M059J (cell line): Measurements from ENCODE around the gene NEURL1. TPM values are rescaled to one million over a fixed set of nuclear protein-coding genes. Genes with fewer than 3 reads are reported as not detected.

Experiments used
- DNase-seq: peaks from one replicate; pipeline ENCODE4 v3.0.0-alpha.2; 2012; ENCODE audit warnings: low read depth
- total RNA-seq: library from RNA; depleted of rRNA; stranded (reverse); fragments of >200 nt; shearing (Covaris generic); gene quantifications from 2 replicates; pipeline ENCODE4 v1.2.3, GENCODE V29; 2014; rRNA removed

The NEURL1 gene, protein sequence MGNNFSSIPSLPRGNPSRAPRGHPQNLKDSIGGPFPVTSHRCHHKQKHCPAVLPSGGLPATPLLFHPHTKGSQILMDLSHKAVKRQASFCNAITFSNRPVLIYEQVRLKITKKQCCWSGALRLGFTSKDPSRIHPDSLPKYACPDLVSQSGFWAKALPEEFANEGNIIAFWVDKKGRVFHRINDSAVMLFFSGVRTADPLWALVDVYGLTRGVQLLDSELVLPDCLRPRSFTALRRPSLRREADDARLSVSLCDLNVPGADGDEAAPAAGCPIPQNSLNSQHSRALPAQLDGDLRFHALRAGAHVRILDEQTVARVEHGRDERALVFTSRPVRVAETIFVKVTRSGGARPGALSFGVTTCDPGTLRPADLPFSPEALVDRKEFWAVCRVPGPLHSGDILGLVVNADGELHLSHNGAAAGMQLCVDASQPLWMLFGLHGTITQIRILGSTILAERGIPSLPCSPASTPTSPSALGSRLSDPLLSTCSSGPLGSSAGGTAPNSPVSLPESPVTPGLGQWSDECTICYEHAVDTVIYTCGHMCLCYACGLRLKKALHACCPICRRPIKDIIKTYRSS
- 4.5 and 19.9 TPM in 2 replicates for total RNA-seq

DNA sequence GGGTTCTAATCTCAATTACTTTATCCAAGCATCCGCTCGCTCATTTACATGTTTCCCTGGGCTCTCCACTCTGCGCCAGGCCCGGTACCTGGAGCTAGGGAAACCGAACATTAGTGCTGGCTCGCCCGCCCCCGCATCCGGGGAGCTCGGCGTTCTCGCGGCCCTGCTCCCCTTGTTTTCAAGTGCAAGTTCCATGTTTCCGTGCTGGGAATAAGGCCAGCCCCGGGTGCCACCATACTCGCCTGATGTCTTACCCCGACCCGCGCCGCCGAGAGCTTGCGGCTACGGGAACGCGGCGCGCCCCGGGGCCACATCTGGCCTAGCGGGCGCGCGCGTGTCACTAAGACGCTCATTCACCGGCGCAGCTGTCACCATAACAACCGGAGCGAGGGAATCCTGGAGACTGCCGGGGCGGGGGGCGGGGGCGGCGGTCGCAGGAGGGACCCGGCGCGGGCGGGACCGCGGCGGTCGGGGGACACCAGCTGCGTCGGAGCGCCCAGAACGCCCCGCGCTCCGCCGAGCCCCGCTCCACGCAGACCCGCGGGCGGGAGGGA is at the start of gene NEURL1:
Gene NEURL1 (plus strand): TSS at position 344 of the 554 bp plus-strand sequence. CDS start 683 bp downstream, outside the sequence.
- peak; percentile 39 for DNase-seq

- DNase-seq = no peak
Observed at GRCh38 chr10:103444478-103444877, 49.0 kb upstream of the NEURL1 start.

DNA sequence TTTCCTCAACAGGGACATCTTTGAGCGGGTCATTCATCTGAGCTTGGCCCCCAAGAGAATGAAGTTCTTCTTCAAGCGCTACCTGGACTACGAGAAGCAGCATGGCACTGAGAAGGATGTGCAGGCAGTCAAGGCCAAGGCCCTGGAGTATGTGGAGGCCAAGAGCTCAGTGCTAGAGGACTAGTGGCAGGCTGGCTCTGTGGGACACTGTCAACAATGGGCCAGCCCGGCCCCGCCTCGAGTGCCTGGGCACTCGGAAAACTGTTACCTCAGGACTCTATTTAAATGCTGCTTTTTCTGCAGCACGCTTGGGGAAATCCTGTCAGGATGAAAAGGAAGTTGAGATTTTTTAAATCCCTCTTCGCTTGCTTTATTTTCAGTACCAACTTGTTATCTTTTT is 48.1 kb upstream of the NEURL1 start:
- no peak for DNase-seq

DNA sequence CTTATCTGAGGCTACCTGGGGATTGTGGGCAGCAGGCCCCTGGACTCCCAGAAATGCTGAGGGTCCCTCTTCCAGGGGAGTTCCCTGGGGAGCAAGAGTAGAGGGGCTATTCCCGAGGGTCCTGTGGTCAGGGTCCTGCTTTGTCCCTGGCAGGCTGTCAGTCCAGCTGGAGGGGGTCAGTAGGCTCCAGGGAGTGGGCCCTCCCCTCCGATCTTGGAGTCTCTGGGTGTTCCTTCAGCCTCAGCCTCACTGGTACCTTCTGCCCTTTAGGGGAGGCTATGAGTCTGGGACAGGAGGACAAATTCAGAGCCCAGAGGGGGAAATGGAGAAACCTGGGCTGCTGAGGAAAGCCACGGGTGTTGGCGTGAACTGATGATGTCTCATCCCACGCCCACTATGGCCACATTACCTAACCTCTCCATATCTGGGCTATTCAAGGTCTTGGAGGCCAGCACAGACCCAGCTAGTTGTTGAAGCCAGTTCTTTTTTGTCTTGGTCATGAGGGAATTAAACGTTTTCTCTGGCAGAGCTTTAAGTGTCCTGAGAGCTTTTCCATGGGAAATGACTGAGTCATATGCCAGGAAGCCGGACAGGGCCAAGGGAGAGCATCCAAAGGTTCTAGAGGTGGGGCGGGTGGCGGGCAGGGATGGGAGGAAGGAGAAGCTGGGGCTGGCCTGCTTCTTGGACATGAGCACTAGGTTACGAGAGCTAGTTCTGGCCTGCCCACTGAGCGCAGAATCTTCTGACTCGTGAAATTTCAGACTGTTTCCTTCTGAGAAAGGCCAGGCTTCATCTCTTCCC is 47.5 kb upstream of the NEURL1 start:
- DNase-seq = peak; percentile 76

DNA sequence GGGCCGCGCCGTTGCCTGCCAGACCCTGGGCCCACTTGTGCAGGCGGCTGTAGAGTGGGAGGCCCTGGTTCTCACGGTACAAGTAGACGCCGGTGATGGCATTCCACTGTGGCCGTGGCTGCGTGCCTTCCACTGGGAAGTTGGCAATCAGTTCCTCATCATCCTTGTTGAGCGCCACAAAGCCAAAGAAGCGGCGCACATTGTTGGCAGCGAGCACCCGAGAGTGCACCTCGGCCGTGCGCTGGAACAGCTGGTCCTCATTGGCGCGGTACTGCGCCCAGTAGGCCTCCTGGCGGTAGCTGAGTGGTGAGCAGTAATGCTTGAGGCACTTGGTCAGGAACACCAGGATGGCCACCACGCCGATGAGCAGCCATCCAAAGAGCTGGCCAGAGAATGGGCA is 46.3 kb upstream of the NEURL1 start:
- DNase-seq = no peak

DNA sequence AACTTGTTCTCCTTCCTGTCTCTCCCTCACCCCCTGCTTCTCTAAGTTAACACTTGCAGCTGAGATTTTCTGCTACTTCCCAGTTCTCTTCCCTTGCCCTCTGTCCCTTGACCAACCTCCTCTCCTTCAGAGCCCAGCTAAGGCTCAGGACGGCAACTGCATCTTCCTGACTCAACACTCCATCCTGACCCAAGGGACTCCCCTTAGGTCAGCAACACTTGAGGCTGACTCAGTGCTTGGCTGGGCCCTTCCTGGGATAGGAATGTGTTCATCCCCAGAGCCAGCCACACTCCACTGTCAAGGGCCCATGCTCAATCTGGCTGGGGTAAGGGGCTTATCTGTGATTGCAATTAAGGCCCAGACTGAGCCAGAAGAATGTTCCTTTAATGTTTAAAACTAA is 44.8 kb upstream of the NEURL1 start:
- DNase-seq = peak; percentile 83

DNA sequence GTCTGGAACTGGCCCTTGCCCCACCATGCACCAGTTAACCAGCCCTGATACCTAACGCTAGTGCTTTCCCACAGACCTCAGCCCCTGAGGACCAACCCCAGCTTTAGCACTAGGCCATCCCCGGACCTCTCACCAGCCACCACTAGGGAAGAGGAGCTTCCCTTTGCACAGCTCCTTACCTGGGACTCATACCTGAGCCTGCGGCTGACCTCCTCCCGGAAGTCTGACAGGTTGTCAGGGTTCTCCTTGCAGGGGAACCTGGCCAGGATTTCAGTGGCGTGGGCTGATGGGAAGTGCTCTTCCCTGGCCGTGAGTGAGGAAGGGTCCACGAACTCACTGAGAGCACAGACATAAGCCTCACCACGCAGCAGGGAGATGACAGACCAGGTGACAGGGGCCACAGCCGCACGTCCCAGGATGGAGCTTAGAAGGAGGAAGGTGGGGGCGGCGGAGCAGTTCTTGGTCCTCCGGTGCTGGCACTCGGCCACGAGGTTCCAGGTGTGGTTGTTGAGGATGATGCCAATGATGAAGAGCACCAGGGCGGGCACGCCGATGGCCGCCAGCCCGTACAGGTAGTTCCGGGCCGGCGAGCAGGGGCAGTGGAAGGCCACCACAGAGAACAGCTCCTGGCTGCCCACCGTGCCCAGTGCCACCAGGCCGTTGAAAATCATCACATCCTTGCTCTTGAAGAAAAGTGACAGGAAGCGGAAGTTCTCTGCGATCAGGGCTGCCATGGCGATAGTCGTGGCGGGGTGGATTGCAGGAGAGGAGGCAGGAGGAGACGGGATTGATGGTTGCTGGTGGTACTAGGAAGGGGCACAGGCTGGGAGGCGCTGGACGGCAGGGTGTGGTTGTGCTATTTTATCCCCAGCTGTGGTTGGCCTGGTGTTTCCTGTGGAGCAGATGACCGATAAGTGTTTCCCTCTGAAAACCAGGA is 44.0 kb upstream of the NEURL1 start:
- no peak for DNase-seq

GRCh38 chr10:103450201-103450695 is 43.3 kb upstream of the NEURL1 start:
- no peak for DNase-seq

DNA sequence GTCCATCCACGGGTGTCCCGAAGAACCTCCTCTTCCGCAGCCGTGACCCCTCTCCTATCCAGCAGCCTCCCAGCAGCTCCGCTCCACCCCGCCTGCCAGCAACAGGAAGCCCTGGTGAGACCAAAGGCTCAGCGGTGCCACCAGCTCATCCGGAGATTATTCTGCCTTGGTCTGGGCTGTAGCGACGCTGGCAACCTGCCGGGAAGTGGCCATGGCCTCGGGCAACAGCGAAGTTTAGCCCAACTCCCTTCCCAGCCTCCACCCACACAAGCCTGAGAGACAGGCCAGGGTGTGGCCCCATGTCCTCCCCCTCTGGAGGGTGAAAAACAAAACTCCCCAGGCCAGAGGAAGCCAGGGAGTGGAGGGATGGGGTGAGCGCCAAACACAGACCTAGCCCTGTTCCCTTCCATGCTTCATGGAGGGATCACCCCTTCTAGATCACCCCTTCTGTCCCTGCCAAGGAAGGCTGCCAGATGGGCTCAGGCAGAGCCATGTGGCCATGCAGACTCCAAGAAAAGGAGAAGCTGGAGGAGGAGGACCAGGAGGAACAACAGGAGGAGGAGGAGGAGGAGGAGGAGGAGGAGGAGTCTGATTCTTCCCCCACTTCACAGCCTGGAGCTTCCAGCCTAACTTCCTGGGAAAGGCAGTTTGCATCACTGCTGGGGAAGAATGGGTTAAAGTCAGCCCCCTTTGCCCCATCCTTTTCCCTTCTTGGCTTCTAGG is 42.3 kb upstream of the NEURL1 start:
- DNase-seq = peak; percentile 91

DNA sequence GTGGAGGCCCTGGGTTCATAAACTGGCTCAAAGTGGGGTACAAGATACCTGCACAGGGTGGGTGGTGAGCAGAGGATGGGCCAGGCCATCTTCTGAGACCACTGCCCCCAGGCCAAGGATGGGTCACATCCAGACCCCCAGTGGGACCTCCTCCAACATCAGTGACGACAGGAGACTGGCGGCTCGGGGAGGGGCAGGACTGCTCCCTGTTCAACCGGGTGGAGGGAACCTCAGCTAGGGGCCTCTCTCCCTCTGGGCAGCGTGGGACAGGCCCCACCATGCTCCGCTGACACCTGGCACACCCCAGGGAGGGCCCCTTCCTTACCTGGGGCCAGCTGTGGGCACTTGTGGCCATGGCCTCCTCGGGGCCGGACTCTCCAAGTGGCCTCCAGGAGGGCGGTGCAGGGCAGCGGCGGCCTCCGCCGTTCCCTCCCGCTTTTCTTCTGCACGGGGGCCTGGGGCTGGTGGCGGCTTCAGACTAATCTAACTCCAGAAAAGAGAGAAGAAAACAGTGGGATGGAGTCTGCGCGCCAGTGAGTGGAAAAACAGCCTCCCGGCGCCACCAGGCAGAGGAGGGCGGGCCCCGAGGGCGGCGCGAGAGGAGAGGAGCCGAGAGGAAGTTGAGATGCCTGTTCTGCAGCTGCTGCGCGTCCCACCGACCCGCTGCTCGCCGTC is 41.5 kb upstream of the NEURL1 start, which contains the start of gene CALHM2:
Gene CALHM2 (minus strand): TSS at position 540 of the 675 bp plus-strand sequence. CDS start 2,429 bp downstream, outside the sequence.
- peak; percentile 67 for DNase-seq

- peak; percentile 35 for DNase-seq
Observed at GRCh38 chr10:103452506-103453230, 40.8 kb upstream of the NEURL1 start.

- no peak for DNase-seq
Observed at GRCh38 chr10:103454026-103454425, 39.5 kb upstream of the NEURL1 start.

- DNase-seq = no peak
Observed at GRCh38 chr10:103455235-103455634, 38.3 kb upstream of the NEURL1 start.

- no peak for DNase-seq
Observed at GRCh38 chr10:103456074-103456660, 37.3 kb upstream of the NEURL1 start.

DNA sequence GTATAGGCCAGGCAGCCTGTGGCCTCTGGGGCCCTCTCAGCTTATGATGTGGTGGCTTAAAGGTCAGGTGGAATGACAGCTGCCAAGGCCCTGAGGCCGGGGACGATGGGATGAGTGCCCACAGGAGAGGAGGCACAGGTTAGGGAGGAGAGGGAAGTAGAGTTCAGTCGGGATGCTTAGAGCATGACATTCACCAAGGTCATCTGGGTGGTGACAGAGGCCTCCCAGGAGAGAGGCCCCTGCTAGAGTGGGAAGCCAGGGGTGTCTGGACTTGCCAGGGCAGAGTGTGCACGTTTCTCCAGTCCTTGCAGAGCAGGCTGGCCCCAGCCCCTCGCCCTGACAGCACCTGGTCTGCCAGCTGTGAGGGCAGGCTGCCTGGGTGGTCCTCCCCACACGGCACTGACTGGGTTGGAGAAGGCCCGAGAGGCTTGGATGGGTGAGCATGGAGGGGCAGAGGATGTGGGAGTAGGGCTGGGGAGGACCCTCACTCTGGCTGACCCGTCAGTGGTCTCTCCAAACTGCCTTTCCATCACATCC is 36.3 kb upstream of the NEURL1 start:
- DNase-seq = no peak

- DNase-seq = no peak
Observed at GRCh38 chr10:103457896-103458583, 35.5 kb upstream of the NEURL1 start.

DNA sequence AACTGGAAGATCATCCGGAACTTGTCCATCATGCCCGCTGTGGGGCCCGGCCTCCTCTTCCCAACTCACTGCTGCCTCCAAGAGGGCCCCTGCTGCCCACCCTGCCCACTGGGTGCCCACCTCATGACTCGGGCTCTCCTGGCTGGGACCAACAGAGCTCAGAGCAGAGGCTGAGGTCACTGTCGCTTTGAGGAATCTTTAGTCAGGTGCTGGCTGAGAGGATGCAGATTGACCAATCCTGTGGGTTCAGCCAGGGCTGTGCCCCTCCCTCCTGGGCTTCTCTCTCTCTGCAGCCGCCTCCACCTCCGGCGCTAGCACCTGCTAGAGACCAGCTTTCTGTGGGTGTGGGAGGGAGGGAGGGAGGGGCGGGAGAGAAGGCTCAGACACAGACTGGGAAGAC is 34.8 kb upstream of the NEURL1 start, which contains the start of gene CALHM1:
Gene CALHM1 (minus strand): TSS at position 181 of the 400 bp plus-strand sequence. CDS start 149 bp downstream, at position 32.
- DNase-seq = no peak
